Epithelial cell of esophagus (primary cell): Measurements from ENCODE around the gene VAX1.

Experiments used
- DNase-seq: peaks from one replicate; pipeline ENCODE4 v3.0.0; 2010; ENCODE audit warnings: low read depth
- H3K4me3 ChIP-seq: 2 replicates; pipeline ENCODE4 v1.5.1; 2011; ENCODE audit warnings: mild to moderate bottlenecking, low read length, control low read depth
- TF ChIP-seq, protein P1 (sequence below): IDR thresholded peaks from 2 replicates; pipeline ENCODE4 v1.5.1; 2011; ENCODE audit warnings: low read depth, mild to moderate bottlenecking, low read length, control low read depth, inconsistent platforms; ENCODE audit not compliant: insufficient read depth; ENCODE audit errors: missing control alignments

The VAX1 gene

GRCh38 chr10:117175215-117175900 is 37.3 kb upstream of the VAX1 start:
- peak overlapping the region; percentile 41 for H3K4me3 ChIP-seq
- TF ChIP-seq, protein P1, sequence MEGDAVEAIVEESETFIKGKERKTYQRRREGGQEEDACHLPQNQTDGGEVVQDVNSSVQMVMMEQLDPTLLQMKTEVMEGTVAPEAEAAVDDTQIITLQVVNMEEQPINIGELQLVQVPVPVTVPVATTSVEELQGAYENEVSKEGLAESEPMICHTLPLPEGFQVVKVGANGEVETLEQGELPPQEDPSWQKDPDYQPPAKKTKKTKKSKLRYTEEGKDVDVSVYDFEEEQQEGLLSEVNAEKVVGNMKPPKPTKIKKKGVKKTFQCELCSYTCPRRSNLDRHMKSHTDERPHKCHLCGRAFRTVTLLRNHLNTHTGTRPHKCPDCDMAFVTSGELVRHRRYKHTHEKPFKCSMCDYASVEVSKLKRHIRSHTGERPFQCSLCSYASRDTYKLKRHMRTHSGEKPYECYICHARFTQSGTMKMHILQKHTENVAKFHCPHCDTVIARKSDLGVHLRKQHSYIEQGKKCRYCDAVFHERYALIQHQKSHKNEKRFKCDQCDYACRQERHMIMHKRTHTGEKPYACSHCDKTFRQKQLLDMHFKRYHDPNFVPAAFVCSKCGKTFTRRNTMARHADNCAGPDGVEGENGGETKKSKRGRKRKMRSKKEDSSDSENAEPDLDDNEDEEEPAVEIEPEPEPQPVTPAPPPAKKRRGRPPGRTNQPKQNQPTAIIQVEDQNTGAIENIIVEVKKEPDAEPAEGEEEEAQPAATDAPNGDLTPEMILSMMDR = no peak
- peak; percentile 14 for DNase-seq

GRCh38 chr10:117174439-117175214 is 36.6 kb upstream of the VAX1 start:
- H3K4me3 ChIP-seq = peak overlapping the region; percentile 41
- peak; percentile 80 for DNase-seq
- TF ChIP-seq, protein P1 = peak; percentile 93

DNA sequence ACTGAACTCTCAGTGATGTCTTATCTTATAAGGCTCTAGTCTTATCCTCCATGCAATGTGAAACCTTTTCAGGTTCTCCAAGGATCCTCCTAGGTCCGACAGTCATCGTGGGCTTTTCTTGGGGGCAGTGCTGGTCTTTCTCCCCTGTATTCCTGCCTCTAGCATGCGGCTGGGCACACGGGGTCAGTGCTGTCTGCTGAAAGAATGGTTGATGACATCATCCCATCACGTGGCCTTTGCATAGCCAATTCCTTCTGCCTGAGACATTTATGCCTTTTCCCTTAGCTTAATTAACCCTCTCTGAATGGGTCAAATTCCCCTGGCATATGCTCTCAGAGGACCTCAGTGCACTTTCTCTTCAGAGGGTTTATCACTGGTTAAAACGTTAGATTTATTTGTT is 32.2 kb upstream of the VAX1 start:
- DNase-seq = no peak
- H3K4me3 ChIP-seq = no peak overlapping the region
- TF ChIP-seq, protein P1 = no peak

DNA sequence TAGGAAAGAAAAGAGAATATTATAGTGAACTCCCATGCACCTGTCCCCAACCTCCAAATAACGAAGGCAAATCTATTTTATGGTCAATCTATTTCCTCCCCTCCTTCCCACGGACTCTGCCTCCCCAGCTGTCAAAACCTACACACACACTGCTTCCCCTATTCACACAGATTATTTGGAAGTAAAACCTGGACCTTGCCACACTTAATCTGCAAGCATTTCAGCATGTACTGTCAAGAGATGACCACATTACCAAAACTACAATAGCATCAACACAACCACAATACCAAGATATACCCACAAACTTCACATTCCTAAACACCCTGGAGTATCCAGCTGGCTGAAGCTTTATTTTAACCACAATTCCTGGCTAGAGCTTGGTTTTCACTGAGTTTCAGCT is 31.4 kb upstream of the VAX1 start:
- no peak for DNase-seq
- TF ChIP-seq, protein P1 = no peak
- H3K4me3 ChIP-seq = no peak overlapping the region

DNA sequence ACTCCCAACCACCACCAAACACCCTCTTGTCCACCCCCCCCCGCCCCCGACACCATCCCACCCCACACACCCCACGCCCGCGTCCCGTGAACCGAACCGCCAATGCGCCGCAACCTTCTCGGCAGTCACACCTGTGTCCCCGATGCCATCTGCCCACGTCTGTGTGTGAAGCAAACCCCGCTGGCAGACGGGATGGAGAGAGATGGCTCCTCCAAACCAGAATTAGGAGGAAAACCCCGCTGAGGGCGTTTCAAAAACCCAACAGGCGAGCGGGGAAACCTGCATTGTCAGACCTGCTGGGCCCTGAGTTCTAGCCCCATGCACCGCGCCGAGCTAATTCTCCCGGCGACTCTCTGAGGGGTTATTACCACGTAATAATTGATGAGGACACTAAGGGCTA is 30.7 kb upstream of the VAX1 start:
- no peak for DNase-seq
- no peak overlapping the region for H3K4me3 ChIP-seq
- TF ChIP-seq, protein P1 = no peak

- TF ChIP-seq, protein P1 = peak; percentile 47
- H3K4me3 ChIP-seq = no peak overlapping the region
- DNase-seq = peak; percentile 41
Measured at GRCh38 chr10:117167789-117168674, 30.0 kb upstream of the VAX1 start.
